HG02852 (cell line): Measurements from ENCODE around the gene RBL2.
"Not testable (repeated sequence)": the region's sequence is repeated elsewhere in the genome, so short reads cannot be mapped to it uniquely, and the experiment has no call there.

ENCODE experiments used
- ATAC-seq: cut with Tn5 transposase; IDR thresholded peaks from one replicate; pipeline ENCODE4 v1.9.1; 2021; ENCODE audit warnings: mild to moderate bottlenecking, moderate library complexity; ENCODE audit not compliant: unreplicated experiment

Gene RBL2

GRCh38 chr16:53529513-53529912, 95.2 kb downstream of the RBL2 start:
- no peak for ATAC-seq

- no peak for ATAC-seq
These were observed 95.8 kb downstream of the RBL2 start for GRCh38 chr16:53530046-53530445.

DNA sequence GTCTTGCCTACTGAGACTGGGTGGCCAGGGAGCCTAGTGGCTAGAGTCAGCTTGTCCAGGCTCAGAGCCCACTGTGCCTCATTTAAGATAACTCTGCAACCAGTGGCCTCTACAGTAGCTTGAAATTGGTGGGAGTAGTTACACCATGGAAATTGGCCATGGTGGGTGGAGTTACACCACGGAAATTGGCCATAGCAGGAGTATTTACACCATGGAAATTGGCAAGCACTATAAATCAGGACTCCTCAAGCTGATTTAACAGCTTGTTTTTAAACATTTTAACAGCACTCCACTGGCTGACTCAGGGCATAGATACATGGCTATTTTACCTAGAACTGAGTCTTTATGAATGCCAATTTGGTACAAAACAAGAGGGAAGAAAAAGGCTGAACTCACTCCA, 96.5 kb downstream of the RBL2 start:
- no peak for ATAC-seq

- ATAC-seq = no peak
These were observed 99.9 kb downstream of the RBL2 start for GRCh38 chr16:53534206-53534605.

DNA sequence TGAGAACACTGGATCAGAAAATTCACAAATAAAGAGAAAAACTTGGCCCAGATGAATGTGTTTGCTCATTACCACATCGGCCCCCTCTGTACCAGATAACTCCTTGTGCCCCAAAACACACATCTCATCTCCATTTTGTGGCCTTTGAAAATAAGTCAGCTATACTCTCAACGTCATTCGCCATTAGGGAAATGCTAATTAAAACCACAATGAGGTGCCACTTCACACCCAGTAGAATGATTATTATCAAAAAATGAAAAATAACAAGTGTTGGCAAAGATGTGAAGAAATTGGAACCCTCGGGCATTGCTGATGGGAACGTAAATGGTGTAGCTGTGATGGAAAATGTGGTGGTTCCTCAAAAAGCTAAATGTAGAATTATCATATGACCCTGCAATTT, 103.4 kb downstream of the RBL2 start:
- no peak for ATAC-seq

GRCh38 chr16:53539346-53539745, 105.1 kb downstream of the RBL2 start:
- not testable (repeated sequence) for ATAC-seq

- not testable (repeated sequence) for ATAC-seq
These were observed 105.8 kb downstream of the RBL2 start for GRCh38 chr16:53539759-53540718.
